NOMO-1 treated with DMSO at 0.1 percent for 48 hours (cell line): ENCODE data around the gene OGDHL.
"Not testable (repeated sequence)": the region's sequence is repeated elsewhere in the genome, so short reads cannot be mapped to it uniquely, and the experiment has no call there.

Experiments used
- DNase-seq: peaks from one replicate; lab custom pipeline; 2025; ENCODE audit not compliant: unreplicated experiment; lab: John Stamatoyannopoulos, UW

The OGDHL gene

DNA sequence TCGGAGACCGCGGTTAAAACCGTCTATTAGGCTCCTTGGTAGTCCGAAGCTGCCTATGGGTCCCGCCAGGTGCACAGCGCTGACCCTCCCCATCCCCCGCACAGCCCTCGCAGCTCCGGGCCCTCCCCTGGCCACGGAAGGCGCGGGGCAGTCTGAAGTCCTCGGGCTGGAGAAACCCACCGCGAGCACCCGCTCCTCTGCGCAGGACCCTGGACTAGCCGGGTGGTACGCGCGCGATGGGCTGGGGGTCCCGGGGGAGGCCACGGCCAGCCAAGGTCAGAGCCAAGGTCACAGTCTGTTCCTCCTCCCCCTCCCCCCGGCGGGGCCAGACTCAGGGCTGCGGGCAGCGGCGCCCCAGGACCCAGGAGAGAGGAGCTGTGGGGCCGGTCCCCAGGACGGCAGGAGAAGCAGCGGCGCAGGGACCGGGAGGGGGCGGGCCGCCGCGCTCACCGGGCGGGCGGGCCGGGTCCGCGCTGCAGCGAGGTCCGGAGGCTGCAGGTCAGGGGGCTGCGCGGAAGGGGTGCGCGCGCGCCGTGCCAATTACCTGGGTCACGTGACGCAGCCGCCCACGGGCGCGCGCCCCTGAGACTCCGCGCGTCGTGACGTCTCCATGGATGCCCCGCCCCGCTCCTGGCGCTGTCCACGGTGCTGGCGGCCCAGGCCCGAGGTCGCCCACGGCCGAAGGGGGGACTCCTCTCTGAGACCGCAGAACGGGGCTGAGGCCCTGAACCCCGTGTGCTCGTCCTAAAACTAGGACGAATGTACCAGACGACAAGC, at the start of gene OGDHL:
TSS of gene OGDHL (minus strand) at position 535 of the 777 bp plus-strand sequence. CDS start 3,731 bp downstream, outside the sequence.
- DNase-seq: peak; percentile 48

DNA sequence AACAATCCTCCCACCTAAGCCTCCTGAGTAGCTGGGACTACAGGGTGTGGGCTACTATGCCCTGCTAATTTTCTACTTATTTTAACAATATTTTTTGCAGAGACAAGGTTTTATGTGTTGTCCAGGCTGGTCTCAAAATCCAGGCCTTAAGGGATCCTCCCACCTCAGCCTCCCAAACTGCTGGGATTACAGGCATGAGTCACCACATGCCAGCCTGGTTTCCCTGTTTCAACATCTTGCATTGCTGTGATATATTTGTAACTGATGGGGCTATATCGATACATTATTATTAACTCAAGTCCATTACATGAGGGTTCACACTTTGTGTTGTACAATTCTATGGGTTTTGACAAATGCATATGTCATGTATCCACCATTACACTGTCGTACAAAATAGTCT, 41.9 kb upstream of the OGDHL start:
- no peak for DNase-seq

DNA sequence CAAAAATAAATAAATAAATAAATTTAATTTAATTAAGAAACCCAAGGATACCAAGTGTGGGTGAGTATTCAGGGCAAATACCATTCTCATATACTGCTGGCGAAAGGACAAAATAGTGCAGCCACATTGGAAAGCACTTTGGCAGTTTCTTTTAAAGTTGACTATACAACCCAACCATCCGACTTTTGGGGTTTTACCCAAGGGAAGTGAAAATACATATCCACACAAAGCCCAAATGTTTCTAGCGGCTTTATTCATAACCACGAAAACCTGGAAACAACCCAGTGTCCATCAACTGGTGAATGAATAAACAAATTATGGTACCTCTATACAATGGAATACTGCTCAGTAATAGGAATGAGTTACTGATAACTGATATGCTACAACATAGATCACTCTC, 36.2 kb upstream of the OGDHL start:
- DNase-seq: no peak

DNA sequence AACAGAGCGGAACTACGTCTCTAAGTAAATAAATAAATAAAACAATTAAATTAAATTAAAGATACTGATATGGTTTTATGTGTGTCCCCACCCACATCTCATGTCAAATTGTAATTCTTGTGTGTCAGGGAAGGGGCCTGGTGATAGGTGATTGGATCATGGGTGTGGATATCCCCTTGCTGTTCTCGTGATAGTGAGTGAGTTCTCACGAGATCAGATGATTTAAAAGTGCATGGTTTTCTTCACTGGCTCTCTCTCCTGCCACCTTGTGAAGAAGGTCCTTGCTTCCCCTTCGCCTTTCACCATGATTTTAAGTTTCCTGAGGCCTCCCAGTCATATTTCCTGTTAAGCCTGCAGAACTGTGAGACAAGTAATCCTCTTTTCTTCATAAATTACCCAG, 29.0 kb upstream of the OGDHL start:
- DNase-seq: no peak

DNA sequence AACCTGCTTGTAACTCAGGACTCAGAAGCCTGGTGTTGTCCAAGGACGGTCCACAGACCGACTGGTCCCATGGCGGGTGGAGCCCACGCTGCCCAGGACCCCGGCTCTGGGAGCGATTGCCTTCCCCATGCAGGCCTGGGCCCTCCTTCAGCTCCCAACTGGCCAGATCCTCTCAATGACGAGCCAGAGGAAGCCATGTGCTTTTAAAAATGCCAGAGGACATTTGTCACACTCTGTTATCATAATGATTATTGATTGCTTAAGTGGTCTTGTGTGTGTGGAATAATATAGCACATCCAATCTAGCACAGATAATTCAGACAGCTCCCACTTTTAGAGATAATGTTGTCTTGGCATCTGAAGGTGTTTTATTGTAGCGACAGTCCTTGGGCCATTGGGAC, 22.6 kb upstream of the OGDHL start:
- no peak for DNase-seq

DNA sequence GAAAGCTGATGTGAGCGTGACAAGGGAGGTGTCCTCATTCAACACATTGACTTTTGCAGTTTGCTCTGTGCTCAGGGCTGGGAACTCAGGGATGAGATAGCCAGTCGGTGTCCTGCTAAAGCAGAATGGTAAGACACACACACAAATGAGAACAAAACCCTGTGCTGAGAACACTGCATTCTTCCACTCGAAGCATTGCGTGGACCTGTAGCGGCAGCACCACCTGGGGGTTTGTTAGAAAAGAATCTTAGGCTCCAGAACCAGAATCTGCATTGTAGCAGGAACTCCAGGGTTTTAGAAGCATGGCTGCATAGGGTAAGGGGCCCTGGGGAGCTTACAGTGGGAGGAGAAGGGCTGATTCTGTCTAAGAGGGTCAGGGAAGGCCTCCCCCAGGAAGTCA, 21.5 kb upstream of the OGDHL start:
- DNase-seq: no peak

DNA sequence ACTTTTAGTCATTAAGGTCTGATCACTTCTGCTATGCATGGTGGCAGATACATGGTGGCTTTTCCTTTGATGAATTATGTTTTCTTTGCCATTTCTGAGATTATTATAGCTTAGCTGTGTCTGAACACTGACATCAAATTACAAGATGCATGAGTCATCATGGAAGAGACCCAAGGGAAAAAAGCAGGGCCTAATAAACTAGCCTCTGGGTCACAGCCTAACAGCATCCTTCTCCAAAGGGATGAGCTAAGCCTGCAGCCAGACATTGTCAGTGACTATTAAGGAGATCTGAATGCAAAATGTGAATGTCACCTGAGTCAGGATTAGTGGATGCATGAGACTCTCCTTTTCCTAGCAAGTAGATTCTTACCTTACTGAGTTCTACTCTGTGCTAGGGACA, 19.1 kb upstream of the OGDHL start:
- no peak for DNase-seq

DNA sequence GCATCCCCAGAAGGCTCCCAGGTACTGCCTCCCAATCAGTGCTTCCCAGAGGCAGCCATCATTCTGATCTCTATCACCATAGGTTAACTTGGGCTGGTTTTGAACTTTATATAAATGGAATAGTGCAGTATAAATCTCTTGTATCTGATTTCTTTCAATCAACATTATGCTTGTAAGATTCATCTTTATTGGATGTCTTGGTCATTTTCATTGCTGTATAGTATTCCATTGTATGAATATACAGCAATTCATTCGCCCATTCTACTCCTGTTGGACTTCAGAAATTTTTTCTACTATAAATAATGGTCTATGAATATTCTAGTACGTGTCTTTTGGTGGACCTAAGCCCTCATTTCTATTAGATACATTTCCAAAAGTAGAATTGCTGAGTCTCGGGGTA, 16.1 kb upstream of the OGDHL start:
- DNase-seq: no peak

DNA sequence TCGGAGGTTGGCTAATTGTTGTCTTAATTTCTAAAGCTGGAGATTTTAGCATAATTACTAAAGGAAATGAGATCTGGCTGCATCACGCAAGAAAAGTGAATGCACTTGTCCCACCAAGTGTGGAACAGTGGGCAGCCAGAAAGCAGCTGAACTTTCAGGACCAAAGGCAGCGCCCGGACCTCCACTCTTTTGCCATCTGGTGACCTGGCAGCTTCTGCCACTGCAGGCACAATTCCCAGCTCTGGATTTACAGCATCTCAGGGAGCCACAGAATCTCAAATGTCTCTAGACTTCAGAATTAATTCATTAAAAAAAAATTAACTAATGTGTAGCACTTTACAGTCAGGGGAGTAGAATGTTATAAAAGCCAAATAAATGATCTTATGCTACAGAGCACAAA, 14.7 kb upstream of the OGDHL start:
- no peak for DNase-seq

DNA sequence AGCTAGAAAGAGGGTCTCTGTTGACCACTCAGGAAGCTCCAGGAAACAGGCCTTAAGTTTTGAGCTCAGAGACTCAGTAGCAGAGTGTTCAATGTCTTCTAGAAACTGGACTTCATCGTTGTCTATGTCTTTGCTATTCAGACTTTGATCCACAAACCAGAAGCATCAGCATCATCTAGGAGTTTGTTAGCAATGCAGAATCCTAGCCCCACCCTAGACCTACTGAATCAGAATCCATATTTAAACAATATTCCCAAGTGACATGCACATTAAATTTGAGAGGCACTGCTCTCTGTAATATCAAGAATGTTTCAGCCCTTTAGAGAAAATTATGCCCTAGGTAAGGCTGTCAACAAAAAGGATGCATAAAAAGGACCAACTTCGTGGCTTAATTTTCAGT, 12.9 kb upstream of the OGDHL start:
- no peak for DNase-seq

DNA sequence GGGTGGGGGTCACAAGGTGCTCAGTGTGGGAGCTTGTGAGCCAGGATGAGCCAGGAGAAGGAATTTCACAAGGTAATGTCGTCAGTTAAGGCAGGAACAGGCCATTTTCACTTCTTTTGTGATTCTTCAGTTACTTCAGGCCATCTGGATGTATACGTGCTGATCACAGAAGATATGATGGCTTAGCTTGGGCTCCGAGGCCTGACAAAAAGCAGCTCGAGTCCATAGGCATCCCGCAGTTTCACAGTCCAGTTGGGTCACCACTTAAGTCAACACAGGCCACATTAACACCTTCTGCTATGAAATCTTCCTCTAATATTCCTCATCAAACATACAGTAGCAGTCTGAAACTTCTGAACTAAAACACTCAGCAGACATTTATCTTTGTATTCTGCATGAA, 10.8 kb upstream of the OGDHL start:
- DNase-seq: not testable (repeated sequence)

DNA sequence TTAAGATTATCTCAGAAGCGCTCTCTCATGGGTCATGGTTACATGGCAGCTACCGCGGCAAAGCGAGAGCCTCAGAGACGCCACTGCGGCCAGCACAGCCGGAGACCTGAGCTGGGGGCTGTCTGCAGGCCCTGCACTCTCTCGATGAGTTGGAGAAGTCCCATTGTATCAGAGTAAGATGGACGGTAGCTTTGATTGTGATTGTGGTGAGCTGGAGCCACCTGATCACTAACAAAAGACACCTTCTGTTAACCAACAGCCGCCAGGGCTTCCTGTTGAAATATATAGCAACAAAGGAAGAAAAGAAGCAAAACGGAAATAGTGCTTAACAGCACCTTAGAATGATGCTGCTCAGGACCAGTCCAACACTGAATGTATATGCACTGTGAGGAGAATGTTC, 8.9 kb upstream of the OGDHL start:
- DNase-seq: not testable (repeated sequence)

DNA sequence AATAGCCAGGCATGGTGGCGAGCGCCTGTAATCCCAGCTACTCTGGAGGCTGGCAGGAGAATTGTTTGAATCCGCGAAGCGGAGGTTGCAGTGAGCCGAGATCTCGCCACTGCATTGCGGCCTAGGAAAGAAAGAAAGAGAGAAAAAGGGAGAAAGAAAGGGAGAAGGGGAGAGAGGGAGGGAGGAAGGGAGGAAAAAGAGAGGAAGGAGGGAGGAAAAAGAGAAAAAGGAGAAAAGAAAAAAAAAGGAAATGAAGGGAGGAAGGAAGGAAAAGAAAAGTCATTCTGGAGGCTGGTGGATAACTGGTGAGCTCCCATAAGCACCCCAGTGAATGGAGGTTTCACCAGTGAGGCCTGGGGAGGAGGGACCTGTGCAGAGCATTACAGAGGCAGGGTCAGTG, 7.6 kb upstream of the OGDHL start:
- no peak for DNase-seq

DNA sequence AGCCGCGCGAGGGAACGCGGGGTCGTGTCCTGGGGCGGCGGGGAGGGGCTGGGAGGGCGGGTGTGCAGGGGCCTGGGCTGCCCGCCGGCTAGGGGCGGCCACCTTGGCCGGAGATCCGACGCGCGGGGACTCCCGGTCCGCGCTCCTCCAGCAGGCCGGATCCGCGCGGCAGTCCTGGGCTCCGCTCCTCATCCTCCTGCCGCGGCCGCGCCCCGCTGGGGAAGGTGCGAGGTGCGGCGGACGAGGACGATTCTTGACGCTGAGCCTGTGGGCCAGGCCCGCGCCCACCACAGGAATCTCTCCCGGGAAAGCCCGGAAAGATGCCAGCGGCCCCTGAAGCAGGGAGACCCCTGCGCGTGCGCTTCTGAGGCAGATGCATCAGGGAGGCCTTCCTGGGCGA, 6.6 kb upstream of the OGDHL start:
- no peak for DNase-seq

DNA sequence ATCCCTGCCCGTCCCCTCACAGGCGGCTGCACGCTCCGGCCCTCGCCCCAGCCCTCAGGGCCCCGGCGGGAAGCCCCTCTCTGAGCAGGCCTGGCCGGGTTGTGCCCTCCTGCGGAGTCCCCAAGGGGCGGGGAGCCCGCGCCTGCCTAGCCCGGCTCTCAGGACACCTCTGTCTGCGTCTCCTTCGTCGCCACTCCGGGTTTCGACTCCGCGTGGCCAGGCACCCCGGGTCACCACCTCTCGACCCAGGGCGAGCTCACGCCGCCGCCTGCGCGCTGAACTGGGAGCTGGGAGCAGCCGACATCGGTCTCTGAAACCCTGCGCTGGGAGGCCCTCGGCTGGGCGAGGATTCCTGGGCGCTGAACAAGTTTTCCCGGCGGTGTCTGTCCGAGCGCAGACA, 6.2 kb upstream of the OGDHL start:
- no peak for DNase-seq

DNA sequence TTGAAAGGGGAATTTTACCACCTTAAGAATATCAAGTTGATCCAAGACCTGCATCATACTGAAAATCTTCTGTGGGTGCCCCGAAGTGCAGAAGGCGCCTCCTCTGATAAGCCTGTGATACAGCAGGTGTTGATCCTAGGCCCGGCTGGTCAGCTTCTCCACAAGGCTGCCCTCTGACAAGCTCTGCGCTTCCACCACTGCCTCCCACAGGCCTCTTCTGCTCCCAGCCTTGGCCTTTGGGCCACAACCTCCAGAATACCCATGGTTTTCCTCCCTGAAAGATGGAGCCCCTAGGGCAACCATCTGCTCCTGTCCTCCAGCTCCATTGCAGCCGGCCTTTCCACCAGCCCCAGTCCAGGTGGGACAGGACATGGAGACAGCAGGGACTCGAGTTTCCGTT, 5.6 kb upstream of the OGDHL start:
- no peak for DNase-seq

DNA sequence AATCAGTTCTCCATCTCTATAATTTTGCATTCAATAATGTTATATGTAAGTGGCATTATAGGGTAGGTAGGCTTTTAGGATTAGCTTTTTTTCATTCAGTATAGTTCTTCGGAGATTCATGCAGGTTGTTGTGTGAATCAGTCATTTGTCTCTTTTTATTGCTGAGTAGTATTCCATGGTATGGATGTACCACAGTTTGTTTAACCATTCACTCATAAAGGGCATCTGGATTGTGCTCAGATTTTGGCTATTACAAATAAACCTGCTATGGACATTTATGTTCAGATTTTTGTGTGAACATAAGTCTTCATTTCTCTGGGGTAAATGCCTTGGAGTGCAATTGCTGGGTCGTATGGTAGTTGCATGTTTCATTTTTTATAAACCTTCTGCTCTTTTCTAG, 4.4 kb upstream of the OGDHL start:
- no peak for DNase-seq

DNA sequence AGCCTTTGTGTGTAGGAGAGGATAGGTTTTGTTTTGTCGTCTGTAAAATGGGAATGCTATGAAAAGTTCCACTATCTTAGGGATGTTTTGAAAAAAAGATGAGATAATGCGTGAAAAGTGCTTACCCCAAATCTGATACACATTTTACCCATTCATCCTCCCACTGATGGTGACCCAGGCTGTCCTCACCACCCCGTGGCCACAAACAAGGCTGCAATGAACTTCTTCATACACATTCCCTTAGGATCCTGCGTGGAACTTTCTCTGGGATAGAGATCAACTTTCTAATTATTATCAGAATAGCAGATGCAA, 399 bp upstream of the OGDHL start:
- DNase-seq: no peak

DNA sequence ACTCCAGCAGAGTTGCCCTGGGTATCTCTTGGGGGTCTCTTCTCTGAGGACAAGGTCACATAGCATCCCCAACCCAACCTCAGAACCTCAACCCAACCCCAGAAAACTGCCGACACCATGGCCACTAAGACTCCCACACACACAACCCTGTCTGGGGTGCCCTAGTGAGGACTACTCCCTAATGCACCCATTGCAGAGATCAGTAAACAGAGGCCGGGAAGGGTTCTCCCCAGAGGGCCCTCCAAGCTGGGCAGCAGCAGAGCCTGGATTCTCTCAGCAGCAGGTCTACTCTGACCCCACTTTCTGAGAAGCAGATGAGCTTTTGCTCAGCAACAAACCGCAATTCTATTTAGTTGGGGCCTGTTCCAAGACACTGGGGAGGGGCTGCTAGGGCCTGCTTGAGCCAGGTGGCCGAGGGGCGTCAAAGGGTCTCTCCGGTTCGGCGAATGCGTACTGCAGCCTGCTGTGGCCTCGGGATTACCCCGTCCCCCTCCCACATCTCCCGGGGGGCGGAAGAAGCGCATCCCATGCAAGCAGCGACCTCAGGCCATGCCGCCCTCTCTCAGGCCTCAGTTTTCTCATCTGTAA, 828 bp downstream of the OGDHL start:
- DNase-seq: no peak

DNA sequence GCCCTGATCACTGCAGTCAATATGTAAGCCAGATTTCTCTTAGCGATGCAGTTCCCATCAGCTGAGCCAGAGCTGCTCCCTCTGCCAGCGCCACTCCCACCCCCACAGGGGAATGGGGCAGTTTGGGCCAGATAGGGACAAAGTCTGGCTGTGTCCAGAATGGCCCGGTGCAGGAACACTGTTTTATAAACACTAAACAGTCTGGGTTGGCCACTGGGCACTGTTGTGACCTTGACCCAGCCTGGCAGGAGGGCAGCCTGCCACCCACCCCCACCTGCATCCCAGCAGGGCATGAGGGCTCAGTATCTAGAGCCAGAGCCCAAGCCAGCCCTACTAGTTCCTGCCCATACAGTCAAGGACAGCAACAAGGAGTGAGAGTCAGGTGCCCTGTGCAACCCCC, 1.3 kb downstream of the OGDHL start:
- no peak for DNase-seq

DNA sequence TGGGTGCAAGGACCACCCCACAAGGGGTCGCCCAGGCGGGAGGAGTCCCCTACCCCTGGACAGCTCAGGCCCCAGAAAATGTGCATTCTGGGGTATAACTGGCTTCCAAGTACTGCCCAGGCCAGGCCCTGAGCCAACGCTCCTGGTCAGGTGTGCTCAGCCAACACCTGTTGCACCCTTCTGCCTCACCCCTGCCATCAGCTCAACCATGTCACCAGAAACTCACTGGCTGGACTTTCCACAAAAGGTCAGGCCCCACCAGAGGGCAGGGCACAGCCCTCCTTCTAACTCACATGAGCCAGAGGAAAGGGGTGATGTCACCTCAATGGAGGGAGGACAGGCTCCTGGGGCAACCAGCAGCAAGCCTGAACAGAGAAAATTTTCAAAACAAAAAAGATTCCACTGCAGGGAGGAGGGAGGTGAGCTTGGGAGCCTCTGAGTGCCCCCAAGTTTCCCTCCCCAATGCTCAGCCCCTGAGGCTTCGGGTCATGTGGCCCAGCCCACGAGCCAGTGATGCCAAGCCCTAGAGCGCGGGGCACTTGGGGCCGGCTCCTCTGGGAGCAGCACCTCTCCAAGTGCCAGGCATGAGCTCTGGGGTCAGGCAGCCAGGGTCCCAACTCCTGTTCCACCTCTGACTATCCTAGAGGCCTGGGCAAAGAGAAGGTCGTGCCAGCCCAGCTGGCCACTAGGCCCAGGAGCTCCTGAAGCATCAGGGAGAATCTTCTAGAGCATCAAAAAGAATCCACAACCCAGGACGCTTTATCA, 2.2 kb downstream of the OGDHL start:
- no peak for DNase-seq

DNA sequence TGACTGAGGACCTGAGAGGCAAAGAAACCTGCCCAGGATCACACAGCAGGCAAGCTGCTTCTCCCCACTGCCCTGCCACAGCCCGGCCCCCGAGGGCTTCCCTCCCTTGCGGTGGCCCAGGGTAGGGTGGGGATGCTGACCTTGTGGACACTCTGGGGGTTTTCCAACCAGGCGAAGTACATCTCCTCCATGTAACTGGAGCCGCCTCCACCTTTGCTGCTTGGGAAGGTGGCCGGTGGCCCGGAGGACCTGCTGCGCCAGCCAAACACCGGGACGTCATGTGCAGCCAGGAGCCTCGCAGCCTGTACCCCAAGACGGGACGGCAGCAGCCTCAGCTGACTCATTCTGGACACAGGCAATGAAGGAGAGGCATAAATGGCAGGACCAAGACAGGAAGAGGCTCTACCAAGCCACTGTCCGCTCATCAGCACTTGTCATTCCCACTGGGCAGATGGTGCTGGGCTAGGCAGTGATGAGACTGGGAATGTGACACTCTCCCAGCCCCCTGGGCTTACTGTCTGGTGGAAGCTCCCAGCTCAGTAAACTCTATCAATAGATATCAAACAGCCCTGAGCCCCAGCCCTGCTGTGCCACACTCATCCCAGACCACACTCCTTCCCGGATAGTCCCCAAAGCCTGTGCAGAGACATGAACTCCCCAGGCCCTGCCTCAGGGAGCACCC, 3.7 kb downstream of the OGDHL start:
- no peak for DNase-seq
